Glomerular visceral epithelial cell (primary cell): ENCODE measurements around the gene NDFIP2.

Source experiments
- DNase-seq: peaks from one replicate; pipeline ENCODE4 v3.0.0-alpha.2; 2016; ENCODE audit errors: extremely low spot score

Gene NDFIP2, protein sequence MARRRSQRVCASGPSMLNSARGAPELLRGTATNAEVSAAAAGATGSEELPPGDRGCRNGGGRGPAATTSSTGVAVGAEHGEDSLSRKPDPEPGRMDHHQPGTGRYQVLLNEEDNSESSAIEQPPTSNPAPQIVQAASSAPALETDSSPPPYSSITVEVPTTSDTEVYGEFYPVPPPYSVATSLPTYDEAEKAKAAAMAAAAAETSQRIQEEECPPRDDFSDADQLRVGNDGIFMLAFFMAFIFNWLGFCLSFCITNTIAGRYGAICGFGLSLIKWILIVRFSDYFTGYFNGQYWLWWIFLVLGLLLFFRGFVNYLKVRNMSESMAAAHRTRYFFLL

DNA sequence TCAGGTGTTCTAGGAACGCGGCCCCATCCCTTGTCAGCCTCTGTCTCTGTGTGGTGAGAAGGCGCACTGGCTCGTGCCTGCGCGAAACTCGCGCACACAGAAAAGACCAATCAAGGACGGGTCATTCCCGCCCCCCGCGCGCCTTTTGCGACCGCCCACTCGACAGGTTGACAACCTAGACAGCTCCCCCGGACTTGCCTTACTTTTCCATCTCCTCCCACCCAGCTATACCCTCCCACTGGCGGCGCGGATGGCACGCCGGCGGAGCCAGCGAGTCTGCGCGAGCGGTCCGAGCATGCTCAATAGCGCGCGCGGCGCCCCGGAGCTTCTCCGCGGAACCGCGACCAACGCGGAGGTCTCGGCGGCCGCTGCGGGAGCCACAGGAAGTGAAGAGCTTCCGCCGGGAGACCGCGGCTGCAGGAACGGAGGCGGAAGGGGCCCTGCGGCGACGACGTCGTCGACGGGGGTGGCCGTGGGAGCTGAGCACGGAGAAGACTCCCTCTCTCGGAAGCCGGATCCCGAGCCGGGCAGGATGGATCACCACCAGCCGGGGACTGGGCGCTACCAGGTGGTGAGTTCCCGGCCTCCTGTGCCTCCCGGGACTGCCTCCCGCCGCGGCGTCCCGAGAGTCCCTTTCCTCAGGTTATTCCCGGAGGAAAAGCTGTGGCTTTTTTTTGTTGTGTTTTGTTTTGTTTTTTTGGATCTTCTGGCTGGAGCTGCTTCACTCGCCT, at the start of gene NDFIP2:
Gene NDFIP2 (plus strand): TSS at position 202 of the 731 bp plus-strand sequence. CDS start 49 bp downstream, at position 251.
- peak; percentile 93 for DNase-seq

- DNase-seq, result no peak
Observed at GRCh38 chr13:79432086-79432485, 48.9 kb upstream of the NDFIP2 start.

DNA sequence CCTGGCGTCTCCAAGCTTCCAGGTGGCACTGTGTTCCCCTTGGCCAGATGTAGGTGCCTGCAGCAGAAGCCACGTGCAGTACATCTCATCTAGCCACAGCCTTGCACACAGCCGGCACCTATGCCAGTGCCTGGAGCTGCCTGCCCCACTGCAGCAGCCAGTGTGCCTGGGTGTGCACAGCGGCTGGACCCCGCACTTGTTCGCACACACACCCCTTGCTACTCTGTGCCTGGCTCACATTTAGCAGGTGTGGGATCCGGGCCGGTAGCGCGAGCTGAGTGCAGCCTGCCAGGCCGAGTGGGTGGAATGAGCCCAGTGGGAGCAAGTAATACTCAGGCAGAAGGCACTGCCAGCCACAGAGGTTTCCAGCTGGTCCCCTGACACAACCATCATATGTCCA, 48.0 kb upstream of the NDFIP2 start:
- DNase-seq, result no peak

DNA sequence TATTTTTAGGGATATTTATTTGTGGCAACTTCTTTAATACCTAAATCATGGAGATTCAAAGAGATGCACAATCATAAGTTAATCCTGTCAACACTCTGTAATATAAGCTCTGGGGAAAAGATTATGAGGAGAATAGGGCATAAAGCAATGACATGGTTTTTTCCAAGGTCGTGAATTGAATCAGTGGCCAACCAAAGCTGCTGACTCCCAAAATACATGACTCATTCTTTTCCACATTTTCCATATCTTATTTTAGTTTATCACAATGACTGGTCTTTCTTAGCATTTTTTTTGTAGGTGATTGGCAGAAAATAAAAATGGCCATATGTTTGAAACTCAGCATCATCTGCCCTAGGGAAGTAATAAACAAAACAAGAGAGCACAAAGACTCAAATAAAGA, 46.4 kb upstream of the NDFIP2 start:
- no peak for DNase-seq

DNA sequence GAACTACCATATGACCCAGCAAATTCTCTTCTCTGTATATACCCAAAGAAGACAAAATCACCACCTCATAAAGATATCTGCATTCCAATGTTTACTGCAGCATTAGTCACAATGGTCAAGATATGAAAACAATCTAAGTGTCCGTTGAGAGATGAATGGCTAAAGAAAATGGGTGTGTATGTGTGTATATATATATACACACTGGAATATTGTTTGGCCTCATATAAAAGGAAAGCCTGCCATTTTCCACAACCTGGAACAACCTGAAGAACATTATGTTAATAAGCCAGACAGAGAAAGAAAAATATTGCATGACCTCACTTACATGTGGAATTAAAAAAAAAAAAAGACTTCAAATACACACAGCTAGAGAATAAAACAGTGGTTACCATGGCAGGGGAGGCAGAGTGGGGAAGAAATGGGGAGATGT, 45.4 kb upstream of the NDFIP2 start:
- DNase-seq, result no peak

DNA sequence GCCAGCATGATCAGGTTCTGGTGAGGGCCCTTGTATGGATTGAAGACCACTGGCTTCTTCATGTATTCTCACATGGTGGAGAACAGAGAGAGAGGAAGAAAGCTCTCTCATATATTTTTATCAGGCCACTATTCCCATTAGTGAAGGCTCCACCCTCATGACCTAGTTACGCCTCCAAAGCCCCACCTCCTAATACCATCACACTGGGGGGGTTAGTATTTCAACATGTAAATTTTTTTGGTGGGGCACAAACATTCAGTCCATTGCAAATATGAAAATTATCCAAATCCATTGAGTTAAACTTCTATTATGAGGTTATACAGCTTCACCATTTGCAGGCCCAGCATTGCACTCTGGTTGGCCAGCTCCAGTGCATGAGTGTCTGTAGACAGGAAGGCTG, 41.7 kb upstream of the NDFIP2 start:
- DNase-seq, result no peak

DNA sequence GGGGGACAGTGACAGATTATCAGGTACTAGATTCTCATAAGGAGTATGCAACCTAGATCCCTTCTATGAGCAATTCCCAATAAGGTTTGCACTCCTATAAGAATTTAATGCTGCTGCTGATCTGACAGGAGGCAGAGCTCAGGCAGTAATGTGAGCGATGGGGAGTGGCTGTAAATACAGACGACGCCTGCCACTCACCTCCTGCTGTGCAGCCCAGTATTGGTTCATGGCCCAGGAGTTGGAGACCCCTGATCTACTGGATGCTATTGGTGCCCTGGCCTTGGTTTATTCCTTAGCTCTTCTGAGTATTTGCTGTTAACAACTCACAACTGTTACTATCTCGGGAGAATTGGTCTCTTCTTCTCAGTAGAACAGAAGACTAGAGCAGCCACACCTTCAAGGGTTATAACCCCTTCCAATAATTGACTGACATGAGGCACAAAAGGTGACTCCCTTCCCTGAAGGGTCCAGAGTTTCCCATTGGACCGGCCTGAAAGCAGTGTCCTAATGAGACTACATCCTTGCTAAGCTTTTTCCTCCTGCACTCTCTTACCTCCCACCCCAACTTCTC, 39.9 kb upstream of the NDFIP2 start:
- no peak for DNase-seq

GRCh38 chr13:79442221-79442620, 38.7 kb upstream of the NDFIP2 start:
- no peak for DNase-seq

DNA sequence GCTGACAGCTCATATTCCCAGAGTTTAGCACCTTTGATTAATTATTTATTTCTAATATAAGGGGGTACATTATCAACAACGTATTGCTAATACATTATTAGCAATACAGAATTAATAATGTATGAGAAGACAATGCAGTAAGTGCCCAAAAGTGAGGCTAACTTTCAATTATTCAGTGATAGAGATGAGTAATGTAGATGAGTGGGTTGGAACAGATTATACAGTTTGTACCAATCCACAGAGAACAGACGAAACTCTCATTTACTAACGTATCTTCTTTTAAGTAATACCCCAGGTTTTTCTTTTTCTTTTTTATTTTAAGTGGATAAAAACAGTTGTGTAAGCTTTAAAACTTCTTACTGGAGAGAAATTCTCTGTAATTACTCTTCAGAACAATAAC, 38.2 kb upstream of the NDFIP2 start:
- no peak for DNase-seq

DNA sequence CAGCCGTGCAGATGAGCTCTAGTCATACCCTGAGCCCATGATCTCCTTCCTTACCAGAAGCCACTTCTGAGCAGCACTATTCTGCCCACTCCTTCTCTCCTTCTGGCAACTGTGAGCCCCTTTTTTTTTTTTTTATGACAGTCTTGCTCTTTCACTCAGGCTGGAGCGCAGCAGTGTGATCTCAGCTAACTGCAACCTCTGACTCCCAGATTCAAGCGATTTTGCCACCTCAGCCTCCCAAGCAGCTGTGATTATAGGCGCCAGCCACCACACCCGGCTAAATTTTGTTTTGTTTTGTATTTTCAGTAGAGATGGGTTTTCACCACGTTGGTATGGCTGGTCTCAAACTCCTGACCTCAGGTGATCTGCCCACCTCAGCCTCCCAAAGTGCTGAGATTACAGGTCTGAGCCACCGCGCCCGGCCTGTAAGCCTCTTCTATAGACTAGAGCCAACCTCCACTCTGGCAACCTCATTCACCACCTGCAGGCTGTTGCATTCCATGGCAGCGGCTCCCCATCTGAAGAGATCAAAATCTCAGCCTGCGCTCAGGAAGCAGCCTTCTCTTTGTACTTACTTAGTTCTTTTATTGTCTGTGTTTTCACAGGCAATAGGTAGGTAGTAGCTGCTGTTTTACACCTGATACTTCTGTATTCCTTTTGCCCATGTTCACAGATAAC, 34.8 kb upstream of the NDFIP2 start:
- no peak for DNase-seq

GRCh38 chr13:79447141-79447540, 33.8 kb upstream of the NDFIP2 start:
- DNase-seq, result no peak

DNA sequence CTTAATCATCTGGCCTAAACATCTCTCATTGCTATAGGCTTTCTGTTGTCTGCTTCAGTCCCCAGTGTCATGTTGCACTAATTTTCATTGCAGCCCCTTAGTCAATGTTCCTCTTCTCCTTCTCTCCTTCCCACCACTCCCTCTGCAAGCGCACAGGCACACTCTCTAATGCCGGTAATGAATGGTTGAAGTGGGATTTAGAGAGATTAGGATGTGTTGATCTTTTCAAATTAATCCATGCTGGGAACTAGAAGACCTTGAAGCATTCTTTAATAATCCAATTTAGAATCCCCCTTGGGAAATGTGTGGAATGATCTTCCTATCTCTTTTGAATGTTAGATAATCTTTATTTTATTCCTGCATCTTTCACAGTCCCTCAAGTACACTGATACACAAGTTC, 33.2 kb upstream of the NDFIP2 start:
- DNase-seq, result no peak

- no peak for DNase-seq
Observed at GRCh38 chr13:79448413-79448812, 32.5 kb upstream of the NDFIP2 start.

DNA sequence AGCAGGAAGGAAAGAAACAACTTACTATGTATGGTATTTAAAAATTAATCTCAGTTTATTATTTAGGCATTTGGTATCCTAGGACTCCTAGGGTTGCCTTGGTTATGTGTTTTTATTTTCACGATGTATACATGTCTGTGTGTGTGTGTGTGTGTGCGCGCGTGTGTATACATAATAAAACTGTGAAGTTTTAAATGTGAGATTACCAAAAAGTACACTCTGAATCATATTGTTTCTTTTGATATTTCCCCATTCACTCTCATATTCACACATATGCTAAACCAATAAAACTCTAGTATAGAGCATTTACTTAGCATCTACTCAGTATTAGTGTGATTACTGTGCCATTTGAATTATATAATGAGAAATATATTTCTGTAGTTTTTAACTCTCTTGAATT, 30.8 kb upstream of the NDFIP2 start:
- no peak for DNase-seq

DNA sequence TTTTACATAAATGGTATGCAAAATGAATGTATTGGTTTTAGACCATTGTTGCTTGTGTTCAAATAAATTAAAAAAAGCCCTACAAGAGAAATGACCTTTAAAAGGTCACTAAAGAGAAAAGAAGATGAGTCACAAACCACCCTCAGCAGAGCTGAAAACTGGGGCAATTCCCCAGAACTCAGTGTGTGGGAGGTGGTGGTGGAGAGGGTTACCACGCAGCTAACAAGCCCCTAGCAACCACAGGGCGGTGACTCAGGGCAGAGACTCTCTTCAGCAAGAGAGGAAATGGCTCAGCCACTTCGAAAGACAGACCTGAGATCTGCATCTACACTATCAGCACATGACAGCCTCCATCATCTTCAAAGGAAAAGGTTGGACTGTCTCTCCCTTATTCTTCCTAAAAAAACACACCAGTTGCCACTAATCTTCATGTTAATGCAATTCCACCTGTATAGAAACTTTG, 29.4 kb upstream of the NDFIP2 start:
- peak; percentile 90 for DNase-seq

GRCh38 chr13:79452239-79452913, 28.6 kb upstream of the NDFIP2 start:
- DNase-seq, result no peak

GRCh38 chr13:79455331-79455730, 25.6 kb upstream of the NDFIP2 start:
- peak; percentile 50 for DNase-seq

DNA sequence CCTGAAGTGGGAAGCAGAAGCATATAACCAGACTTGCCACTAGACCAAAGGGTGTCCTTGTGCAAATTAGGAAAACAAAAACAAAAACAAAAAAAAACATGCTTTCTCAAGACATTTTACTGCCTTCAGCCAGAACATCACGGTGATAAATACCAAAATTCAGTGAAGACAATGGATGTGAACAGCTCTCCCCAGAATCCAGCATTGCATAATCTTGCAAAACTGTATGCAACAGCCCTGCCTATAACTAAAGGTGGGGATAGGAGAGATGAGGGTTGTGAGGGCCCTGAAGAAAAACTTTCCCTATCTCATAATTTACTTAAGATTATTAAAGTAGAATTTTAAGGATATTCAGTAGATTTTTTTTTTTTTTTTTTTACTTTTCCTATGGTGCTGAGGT, 24.9 kb upstream of the NDFIP2 start:
- DNase-seq, result no peak

DNA sequence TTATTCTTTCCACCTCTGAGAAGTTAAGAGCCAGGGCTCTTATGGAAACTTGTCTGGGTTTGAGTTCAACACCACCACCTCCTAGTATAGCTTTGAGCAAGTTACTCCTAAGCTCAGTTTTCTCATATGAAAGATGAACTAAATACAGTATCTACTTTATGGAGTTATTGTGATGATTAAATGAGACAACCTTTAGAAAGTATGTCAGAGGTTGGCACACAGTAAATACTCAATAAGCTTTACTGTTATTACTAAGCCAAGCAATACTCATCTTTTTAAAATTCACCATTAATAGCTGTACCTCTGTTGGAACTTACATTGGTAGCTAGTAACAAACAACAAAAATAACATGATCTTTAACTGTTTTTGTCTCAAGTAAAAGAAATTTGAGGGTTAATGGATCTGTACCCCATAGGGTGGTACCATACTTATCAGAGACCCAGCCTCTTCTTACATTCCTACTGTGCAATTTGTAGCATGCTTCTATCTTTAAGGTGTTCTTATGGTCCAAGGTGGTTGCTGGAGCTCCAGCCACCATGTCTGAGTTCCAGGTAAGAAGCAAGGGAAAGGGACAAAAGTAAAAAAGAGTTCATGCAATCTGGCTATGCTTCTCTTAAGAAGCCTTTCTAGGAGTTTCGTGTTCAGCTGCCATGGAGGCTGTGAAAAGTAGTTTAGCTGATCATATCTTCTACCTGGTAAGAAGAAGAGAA, 24.1 kb upstream of the NDFIP2 start:
- DNase-seq, result no peak

GRCh38 chr13:79457390-79457789, 23.6 kb upstream of the NDFIP2 start:
- no peak for DNase-seq

- no peak for DNase-seq
Observed at GRCh38 chr13:79457948-79458347, 23.0 kb upstream of the NDFIP2 start.
